ENCODE data around the gene SVIL. TPM values are rescaled to one million over a fixed set of nuclear protein-coding genes. Genes with fewer than 3 reads are reported as not detected.
"Not testable (repeated sequence)": the region's sequence is repeated elsewhere in the genome, so short reads cannot be mapped to it uniquely, and the experiment has no call there.

Gene SVIL
- total RNA-seq, 1 donor = 36.9 TPM

DNA sequence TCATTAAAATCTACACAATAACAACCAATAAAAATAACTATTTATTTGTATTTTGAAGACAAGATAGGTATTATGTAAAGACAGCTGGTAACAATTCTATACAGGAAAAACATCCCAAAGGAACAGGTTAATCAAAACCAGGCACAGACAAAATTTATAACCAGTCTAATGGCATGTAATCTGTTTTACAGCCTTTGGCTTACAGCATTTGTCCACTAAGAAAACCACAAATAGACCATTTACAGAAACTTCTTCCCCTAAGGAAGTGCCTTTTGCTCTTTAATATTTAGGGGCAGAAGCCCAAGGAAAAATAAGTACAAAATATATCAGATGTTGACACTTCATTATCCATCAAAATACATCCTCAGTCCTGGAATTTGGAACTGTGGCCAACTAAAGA lies 65.0 kb downstream of the SVIL start:
- Histone ChIP-seq H3K79me2 (ENCODE audit: insufficient read depth, low read length) (no peaks in the 10 kb centered on the region), H3K9me3 (ENCODE audit: low read depth, low read length) (no peaks in the 10 kb centered on the region), H3K4me2 (ENCODE audit: insufficient read depth, low read length) (no peak overlapping the region), H3K27me3 (ENCODE audit: insufficient read depth, low read length) (no peaks in the 10 kb centered on the region), H3K4me3 (ENCODE audit: insufficient read depth, low read length) (no peak overlapping the region), H4K20me1 (ENCODE audit: insufficient read depth, low read length) (no peaks in the 10 kb centered on the region), H3K36me3 (ENCODE audit: insufficient read depth, low read length) (no peaks in the 10 kb centered on the region), H3K27ac (ENCODE audit: low read depth, low read length) (no peak overlapping the region), H3K4me1 (ENCODE audit: insufficient read depth, low read length) (no peaks in the 10 kb centered on the region), H2AFZ (ENCODE audit: low read length) (no peak overlapping the region)
- DNase-seq (ENCODE audit: insufficient read length, low spot score, missing footprints) = no peak
- TF ChIP-seq, protein P1, sequence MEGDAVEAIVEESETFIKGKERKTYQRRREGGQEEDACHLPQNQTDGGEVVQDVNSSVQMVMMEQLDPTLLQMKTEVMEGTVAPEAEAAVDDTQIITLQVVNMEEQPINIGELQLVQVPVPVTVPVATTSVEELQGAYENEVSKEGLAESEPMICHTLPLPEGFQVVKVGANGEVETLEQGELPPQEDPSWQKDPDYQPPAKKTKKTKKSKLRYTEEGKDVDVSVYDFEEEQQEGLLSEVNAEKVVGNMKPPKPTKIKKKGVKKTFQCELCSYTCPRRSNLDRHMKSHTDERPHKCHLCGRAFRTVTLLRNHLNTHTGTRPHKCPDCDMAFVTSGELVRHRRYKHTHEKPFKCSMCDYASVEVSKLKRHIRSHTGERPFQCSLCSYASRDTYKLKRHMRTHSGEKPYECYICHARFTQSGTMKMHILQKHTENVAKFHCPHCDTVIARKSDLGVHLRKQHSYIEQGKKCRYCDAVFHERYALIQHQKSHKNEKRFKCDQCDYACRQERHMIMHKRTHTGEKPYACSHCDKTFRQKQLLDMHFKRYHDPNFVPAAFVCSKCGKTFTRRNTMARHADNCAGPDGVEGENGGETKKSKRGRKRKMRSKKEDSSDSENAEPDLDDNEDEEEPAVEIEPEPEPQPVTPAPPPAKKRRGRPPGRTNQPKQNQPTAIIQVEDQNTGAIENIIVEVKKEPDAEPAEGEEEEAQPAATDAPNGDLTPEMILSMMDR (IDR thresholded peaks at IDR 0.05; ENCODE audit: extremely low read depth, low read depth, low read length) = no peak

DNA sequence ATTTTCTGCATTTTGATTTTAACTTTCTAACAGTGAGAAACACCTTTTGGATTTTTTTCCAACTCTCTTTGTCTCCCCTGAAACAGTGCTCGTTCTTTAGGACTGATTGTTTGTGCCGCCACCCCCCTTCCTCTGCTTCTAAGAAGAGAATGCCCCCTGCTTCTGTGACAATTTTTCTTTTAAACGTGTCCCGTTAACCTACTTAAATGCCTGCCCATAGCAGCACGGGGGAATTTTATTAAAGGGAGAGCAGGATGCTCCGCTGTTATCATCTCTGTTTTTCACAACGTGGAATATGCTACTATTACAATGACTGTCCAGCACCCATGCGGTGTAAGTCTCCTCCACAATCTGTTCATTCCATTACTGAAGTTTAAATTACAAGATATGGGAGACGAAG lies 67.8 kb downstream of the SVIL start:
- Histone ChIP-seq H3K27ac (ENCODE audit: low read depth, low read length) (no peak overlapping the region), H3K4me1 (ENCODE audit: insufficient read depth, low read length) (no peaks in the 10 kb centered on the region), H3K9me3 (ENCODE audit: low read depth, low read length) (no peaks in the 10 kb centered on the region), H3K4me3 (ENCODE audit: insufficient read depth, low read length) (no peak overlapping the region), H3K27me3 (ENCODE audit: insufficient read depth, low read length) (no peaks in the 10 kb centered on the region), H3K4me2 (ENCODE audit: insufficient read depth, low read length) (no peak overlapping the region), H4K20me1 (ENCODE audit: insufficient read depth, low read length) (no peaks in the 10 kb centered on the region), H3K79me2 (ENCODE audit: insufficient read depth, low read length) (no peaks in the 10 kb centered on the region), H2AFZ (ENCODE audit: low read length) (no peak overlapping the region), H3K36me3 (ENCODE audit: insufficient read depth, low read length) (no peaks in the 10 kb centered on the region)
- TF ChIP-seq, protein P1 (IDR thresholded peaks at IDR 0.05; ENCODE audit: extremely low read depth, low read depth, low read length) = no peak
- DNase-seq (ENCODE audit: insufficient read length, low spot score, missing footprints) = no peak

DNA sequence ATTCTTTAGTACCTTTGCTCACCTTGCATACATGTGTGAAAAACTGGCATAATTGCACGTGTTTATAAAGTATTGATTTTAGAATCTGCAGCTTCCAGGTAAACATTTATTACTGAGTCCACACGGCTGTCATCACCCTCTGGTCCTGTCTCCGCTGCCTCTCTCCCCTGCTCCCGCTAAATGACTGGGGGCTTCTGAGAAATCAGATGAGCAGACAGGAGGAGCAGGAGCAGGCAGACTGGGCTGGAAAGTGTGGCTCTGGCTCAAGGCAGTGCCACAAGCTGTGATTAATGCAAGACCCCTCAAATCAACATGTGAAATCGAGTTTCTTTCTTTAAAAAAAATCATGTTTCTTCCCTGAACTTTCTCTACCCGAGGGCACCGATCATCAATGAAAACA lies 68.6 kb downstream of the SVIL start:
- not testable (repeated sequence) for H3K27me3 ChIP-seq (ENCODE audit: insufficient read depth, low read length); H3K36me3 ChIP-seq (ENCODE audit: insufficient read depth, low read length); H2AFZ ChIP-seq (ENCODE audit: low read length); H3K79me2 ChIP-seq (ENCODE audit: insufficient read depth, low read length); H4K20me1 ChIP-seq (ENCODE audit: insufficient read depth, low read length); H3K4me2 ChIP-seq (ENCODE audit: insufficient read depth, low read length); H3K4me1 ChIP-seq (ENCODE audit: insufficient read depth, low read length); H3K9me3 ChIP-seq (ENCODE audit: low read depth, low read length); H3K27ac ChIP-seq (ENCODE audit: low read depth, low read length); H3K4me3 ChIP-seq (ENCODE audit: insufficient read depth, low read length); DNase-seq (ENCODE audit: insufficient read length, low spot score, missing footprints)

DNA sequence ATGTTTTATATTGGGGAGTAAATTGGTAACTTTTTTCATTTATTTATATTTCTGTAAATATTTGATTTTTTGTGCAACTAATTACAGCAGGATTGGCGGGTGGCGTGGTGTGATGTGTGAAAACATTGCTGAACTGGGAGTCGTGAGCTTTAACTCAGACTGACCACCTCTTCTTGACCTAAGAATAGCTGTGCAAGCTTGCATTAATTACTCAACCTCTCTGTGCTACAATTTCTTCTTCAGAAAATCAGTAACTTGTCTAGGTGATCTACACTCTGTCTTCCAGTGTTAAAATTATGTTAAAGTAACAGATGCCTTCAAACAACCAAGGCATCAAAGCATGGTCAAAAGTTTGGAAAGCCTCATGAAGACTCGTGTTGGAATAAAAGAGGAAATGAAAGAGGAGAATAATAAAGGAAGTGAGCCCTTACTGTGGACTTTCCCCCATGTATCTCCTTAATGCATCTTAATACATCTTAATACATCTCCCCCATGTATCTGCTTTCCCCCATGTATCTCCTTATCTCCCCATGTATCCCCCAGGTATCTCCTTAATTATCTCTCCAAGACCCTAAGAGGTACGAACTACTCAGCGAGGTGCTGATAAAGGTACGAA lies 71.2 kb downstream of the SVIL start:
- DNase-seq (ENCODE audit: insufficient read length, low spot score, missing footprints) = no peak
- no peak overlapping the region for H3K27ac ChIP-seq (ENCODE audit: low read depth, low read length)
- no peaks in the 10 kb centered on the region for H4K20me1 ChIP-seq (ENCODE audit: insufficient read depth, low read length)
- H3K79me2 ChIP-seq (ENCODE audit: insufficient read depth, low read length) = no peaks in the 10 kb centered on the region
- no peak overlapping the region for H3K4me2 ChIP-seq (ENCODE audit: insufficient read depth, low read length)
- H3K27me3 ChIP-seq (ENCODE audit: insufficient read depth, low read length) = no peaks in the 10 kb centered on the region
- TF ChIP-seq, protein P1 (IDR thresholded peaks at IDR 0.05; ENCODE audit: extremely low read depth, low read depth, low read length) = no peak
- no peaks in the 10 kb centered on the region for H3K4me1 ChIP-seq (ENCODE audit: insufficient read depth, low read length)
- no peak overlapping the region for H3K4me3 ChIP-seq (ENCODE audit: insufficient read depth, low read length)
- no peaks in the 10 kb centered on the region for H3K9me3 ChIP-seq (ENCODE audit: low read depth, low read length)
- no peaks in the 10 kb centered on the region for H3K36me3 ChIP-seq (ENCODE audit: insufficient read depth, low read length)
- H2AFZ ChIP-seq (ENCODE audit: low read length) = no peak overlapping the region

DNA sequence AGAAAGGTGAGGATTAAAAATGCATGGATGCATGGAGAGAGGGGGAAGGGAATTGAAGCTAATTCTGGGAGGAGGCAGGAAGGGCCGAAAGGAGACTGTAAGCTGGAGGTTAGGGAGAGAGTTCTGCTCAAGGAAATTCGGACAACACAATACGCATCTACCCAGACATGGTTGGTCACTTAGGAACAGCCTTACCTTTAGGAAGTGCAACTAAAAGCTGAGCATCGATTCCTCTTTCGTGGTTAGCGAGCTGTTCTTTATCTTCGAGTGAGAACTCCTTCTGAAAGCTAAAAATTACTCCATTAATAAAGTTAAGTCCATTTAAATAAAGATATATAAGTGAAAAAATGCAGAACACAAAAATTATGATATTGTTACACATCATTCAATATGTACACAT lies 71.8 kb downstream of the SVIL start:
- not testable (repeated sequence) for H3K27ac ChIP-seq (ENCODE audit: low read depth, low read length); H3K4me1 ChIP-seq (ENCODE audit: insufficient read depth, low read length)

More for the DNA sequence above, 71.8 kb downstream of the SVIL start:
- H3K27me3 ChIP-seq (ENCODE audit: insufficient read depth, low read length); H3K9me3 ChIP-seq (ENCODE audit: low read depth, low read length); H3K4me3 ChIP-seq (ENCODE audit: insufficient read depth, low read length); H3K79me2 ChIP-seq (ENCODE audit: insufficient read depth, low read length); H3K36me3 ChIP-seq (ENCODE audit: insufficient read depth, low read length); DNase-seq (ENCODE audit: insufficient read length, low spot score, missing footprints); H2AFZ ChIP-seq (ENCODE audit: low read length); H4K20me1 ChIP-seq (ENCODE audit: insufficient read depth, low read length); H3K4me2 ChIP-seq (ENCODE audit: insufficient read depth, low read length): not testable (repeated sequence)
